ENCODE data around the gene HNRNPLL.

Gene HNRNPLL

DNA sequence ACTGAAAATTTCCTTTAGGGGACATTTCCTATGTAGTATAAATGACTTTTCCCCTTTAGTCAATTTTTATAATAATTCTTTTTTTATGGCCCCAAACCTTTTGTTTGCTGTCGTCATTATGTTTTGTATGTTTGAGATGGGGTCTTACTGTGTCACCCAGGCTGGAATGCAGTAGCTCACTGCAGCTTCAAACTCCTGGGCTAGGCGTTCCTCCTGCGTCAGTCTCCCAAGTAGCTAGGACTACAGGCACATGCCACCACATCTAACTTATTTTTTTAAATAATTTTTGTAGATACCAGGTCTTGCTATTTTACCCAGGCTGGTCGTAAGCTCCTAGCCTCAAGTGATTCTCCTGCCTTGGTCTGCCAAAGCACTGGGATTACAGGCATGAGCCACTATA lies 32.4 kb upstream of the HNRNPLL start:
- Histone ChIP-seq H3K4me2 (peak overlapping the region; percentile 64), H3K4me3 (IDR thresholded peaks at IDR 0.05; ENCODE audit: insufficient read depth, low read depth, low read length) (no peak overlapping the region), H3K79me2 (ENCODE audit: insufficient read depth, low read depth) (no peaks in the 10 kb centered on the region), H2AFZ (ENCODE audit: low read depth) (no peak overlapping the region), H3K27ac (no peak overlapping the region), H3K27me3 (ENCODE audit: insufficient read depth, low read depth) (no peaks in the 10 kb centered on the region), H4K20me1 (ENCODE audit: insufficient read depth) (no peaks in the 10 kb centered on the region), H3K4me1 (ENCODE audit: low read depth, poor library complexity, severe bottlenecking) (peaks cover 36% of the 10 kb centered on the region), H3K36me3 (ENCODE audit: insufficient read depth) (no peaks in the 10 kb centered on the region), H3K9ac (peak overlapping the region; percentile 2; the same call in 1 of the 2 replicates)
- TF ChIP-seq, protein P1, sequence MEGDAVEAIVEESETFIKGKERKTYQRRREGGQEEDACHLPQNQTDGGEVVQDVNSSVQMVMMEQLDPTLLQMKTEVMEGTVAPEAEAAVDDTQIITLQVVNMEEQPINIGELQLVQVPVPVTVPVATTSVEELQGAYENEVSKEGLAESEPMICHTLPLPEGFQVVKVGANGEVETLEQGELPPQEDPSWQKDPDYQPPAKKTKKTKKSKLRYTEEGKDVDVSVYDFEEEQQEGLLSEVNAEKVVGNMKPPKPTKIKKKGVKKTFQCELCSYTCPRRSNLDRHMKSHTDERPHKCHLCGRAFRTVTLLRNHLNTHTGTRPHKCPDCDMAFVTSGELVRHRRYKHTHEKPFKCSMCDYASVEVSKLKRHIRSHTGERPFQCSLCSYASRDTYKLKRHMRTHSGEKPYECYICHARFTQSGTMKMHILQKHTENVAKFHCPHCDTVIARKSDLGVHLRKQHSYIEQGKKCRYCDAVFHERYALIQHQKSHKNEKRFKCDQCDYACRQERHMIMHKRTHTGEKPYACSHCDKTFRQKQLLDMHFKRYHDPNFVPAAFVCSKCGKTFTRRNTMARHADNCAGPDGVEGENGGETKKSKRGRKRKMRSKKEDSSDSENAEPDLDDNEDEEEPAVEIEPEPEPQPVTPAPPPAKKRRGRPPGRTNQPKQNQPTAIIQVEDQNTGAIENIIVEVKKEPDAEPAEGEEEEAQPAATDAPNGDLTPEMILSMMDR (conservative IDR thresholded peaks at IDR 0.05; ENCODE audit: low read depth, low read length) = no peak

DNA sequence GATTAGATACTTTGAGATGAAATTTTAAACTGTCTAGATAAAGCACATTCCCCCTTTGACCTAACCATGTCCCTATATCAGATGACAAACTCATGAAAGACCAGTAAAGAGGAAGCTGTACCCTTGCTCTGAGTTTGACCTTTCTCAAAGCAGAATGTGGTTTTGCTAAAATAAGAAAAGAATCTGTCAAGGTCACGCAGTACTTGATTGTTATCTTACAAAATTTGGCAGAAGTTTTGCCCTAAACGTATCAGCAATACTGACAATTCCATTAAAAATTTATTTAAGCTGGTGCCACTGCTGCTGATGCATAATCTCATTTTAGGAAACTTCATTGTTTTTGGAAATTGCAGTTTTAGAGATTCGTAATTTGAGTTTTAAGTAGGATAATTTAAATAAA lies 32.0 kb upstream of the HNRNPLL start:
- no peak overlapping the region for H2AFZ ChIP-seq (ENCODE audit: low read depth)
- H3K4me2 ChIP-seq = peak overlapping the region; percentile 64
- TF ChIP-seq, protein P1 (conservative IDR thresholded peaks at IDR 0.05; ENCODE audit: low read depth, low read length) = no peak
- peaks cover 36% of the 10 kb centered on the region for H3K4me1 ChIP-seq (ENCODE audit: low read depth, poor library complexity, severe bottlenecking)
- no peaks in the 10 kb centered on the region for H3K36me3 ChIP-seq (ENCODE audit: insufficient read depth)
- H3K79me2 ChIP-seq (ENCODE audit: insufficient read depth, low read depth) = no peaks in the 10 kb centered on the region
- peak overlapping the region; percentile 3; the same call in 1 of the 2 replicates for H3K27ac ChIP-seq
- no peak overlapping the region for H3K4me3 ChIP-seq (IDR thresholded peaks at IDR 0.05; ENCODE audit: insufficient read depth, low read depth, low read length)
- no peaks in the 10 kb centered on the region for H4K20me1 ChIP-seq (ENCODE audit: insufficient read depth)
- no peaks in the 10 kb centered on the region for H3K27me3 ChIP-seq (ENCODE audit: insufficient read depth, low read depth)
- H3K9ac ChIP-seq = peak overlapping the region; percentile 2; the same call in 1 of the 2 replicates

DNA sequence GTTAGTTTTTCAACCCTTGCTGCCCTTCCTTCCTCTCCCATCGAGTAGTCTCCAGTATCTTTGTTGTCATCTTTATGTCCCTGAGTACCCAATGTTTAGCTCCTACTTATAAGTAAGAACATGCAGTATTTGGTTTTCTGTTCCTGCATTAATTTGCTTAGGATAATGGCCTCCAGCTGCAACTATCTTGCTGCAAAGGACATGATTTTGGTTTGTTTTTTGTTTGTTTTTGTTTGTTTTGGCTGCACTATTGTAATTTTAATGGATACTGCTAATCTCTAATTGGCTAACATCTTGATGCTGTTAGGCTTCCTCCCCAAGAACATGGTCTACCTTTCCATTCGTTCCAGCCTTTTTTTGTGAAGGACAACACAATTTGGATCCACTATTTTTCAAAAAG lies 31.2 kb upstream of the HNRNPLL start:
- TF ChIP-seq, protein P1 (conservative IDR thresholded peaks at IDR 0.05; ENCODE audit: low read depth, low read length) = no peak
- Histone ChIP-seq H3K27ac (no peak overlapping the region), H3K27me3 (ENCODE audit: insufficient read depth, low read depth) (no peaks in the 10 kb centered on the region), H3K4me2 (peak overlapping the region; percentile 64), H3K79me2 (ENCODE audit: insufficient read depth, low read depth) (no peaks in the 10 kb centered on the region), H3K36me3 (ENCODE audit: insufficient read depth) (no peaks in the 10 kb centered on the region), H2AFZ (ENCODE audit: low read depth) (no peak overlapping the region), H3K4me1 (ENCODE audit: low read depth, poor library complexity, severe bottlenecking) (peaks cover 36% of the 10 kb centered on the region), H4K20me1 (ENCODE audit: insufficient read depth) (no peaks in the 10 kb centered on the region), H3K4me3 (IDR thresholded peaks at IDR 0.05; ENCODE audit: insufficient read depth, low read depth, low read length) (no peak overlapping the region), H3K9ac (no peak overlapping the region)

DNA sequence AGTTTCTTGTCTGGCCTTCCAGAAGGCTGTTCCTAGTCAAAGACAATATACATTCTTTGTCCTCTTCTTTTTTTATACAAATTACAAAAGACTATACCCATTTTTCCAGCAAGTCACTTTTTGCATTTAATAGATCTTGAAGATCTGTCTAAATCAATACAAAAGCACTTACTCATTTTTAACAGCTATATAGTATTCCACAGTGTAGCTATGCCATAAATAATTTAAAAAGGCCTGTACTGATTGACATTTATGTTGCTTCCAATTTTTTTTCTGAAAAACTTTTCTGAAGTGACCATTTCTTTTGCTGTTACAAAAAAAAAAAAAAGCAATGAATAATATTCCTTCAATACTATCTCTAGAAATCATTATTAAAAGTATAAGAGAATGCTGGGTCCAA lies 30.3 kb upstream of the HNRNPLL start:
- Histone ChIP-seq H3K4me3 (IDR thresholded peaks at IDR 0.05; ENCODE audit: insufficient read depth, low read depth, low read length) (no peak overlapping the region), H3K27ac (no peak overlapping the region), H3K9ac (no peak overlapping the region), H3K36me3 (ENCODE audit: insufficient read depth) (no peaks in the 10 kb centered on the region), H2AFZ (ENCODE audit: low read depth) (no peak overlapping the region), H3K79me2 (ENCODE audit: insufficient read depth, low read depth) (no peaks in the 10 kb centered on the region), H3K4me1 (ENCODE audit: low read depth, poor library complexity, severe bottlenecking) (peaks cover 30% of the 10 kb centered on the region), H4K20me1 (ENCODE audit: insufficient read depth) (no peaks in the 10 kb centered on the region), H3K4me2 (no peak overlapping the region), H3K27me3 (ENCODE audit: insufficient read depth, low read depth) (no peaks in the 10 kb centered on the region)
- TF ChIP-seq, protein P1 (conservative IDR thresholded peaks at IDR 0.05; ENCODE audit: low read depth, low read length) = no peak

All from KMS-11 (cell line).